CD4-positive, alpha-beta T cell treated with Interleukin-15 for 4 hours (primary cell): ENCODE results near the gene PLCH1.
"Not testable (repeated sequence)": the region's sequence is repeated elsewhere in the genome, so short reads cannot be mapped to it uniquely, and the experiment has no call there.

Experiments
- DNase-seq: peaks from one replicate; pipeline ENCODE4 v3.0.0-alpha.2; 2020; ENCODE audit warnings: low spot score

The PLCH1 gene

GRCh38 chr3:155641956-155642355, 102.9 kb downstream of the PLCH1 start:
- DNase-seq = no peak

GRCh38 chr3:155640098-155640497, 104.8 kb downstream of the PLCH1 start:
- no peak for DNase-seq

- DNase-seq = no peak
Measured at GRCh38 chr3:155639462-155640055, 105.3 kb downstream of the PLCH1 start.

- not testable (repeated sequence) for DNase-seq
Measured at GRCh38 chr3:155638461-155638860, 106.4 kb downstream of the PLCH1 start.

GRCh38 chr3:155637567-155637966, 107.3 kb downstream of the PLCH1 start:
- DNase-seq = no peak

GRCh38 chr3:155635056-155635455, 109.8 kb downstream of the PLCH1 start:
- no peak for DNase-seq

GRCh38 chr3:155634121-155634719, 110.7 kb downstream of the PLCH1 start:
- DNase-seq = no peak

- DNase-seq = no peak
Measured at GRCh38 chr3:155631323-155632019, 113.4 kb downstream of the PLCH1 start.

- DNase-seq = no peak
Measured at GRCh38 chr3:155629556-155629955, 115.3 kb downstream of the PLCH1 start.

- no peak for DNase-seq
Measured at GRCh38 chr3:155629056-155629455, 115.8 kb downstream of the PLCH1 start.

GRCh38 chr3:155622647-155623046, 122.2 kb downstream of the PLCH1 start:
- not testable (repeated sequence) for DNase-seq

GRCh38 chr3:155620552-155620951, 124.3 kb downstream of the PLCH1 start:
- DNase-seq = not testable (repeated sequence)

GRCh38 chr3:155619118-155619915, 125.6 kb downstream of the PLCH1 start:
- no peak for DNase-seq

GRCh38 chr3:155618543-155618942, 126.3 kb downstream of the PLCH1 start:
- DNase-seq = no peak

- no peak for DNase-seq
Measured at GRCh38 chr3:155617346-155617925, 127.4 kb downstream of the PLCH1 start.

- not testable (repeated sequence) for DNase-seq
Measured at GRCh38 chr3:155615141-155615540, 129.7 kb downstream of the PLCH1 start.

- DNase-seq = not testable (repeated sequence)
Measured at GRCh38 chr3:155614410-155614809, 130.5 kb downstream of the PLCH1 start.

GRCh38 chr3:155611456-155611855, 133.4 kb downstream of the PLCH1 start:
- DNase-seq = no peak

GRCh38 chr3:155609586-155609985, 135.3 kb downstream of the PLCH1 start:
- DNase-seq = no peak

GRCh38 chr3:155608228-155608920, 136.5 kb downstream of the PLCH1 start:
- DNase-seq = no peak

- DNase-seq = no peak
Measured at GRCh38 chr3:155607761-155608160, 137.1 kb downstream of the PLCH1 start.

GRCh38 chr3:155605571-155605970, 139.3 kb downstream of the PLCH1 start:
- DNase-seq = no peak
